ENCODE data around the gene SPEF1. TPM values are rescaled to one million over a fixed set of nuclear protein-coding genes. Genes with fewer than 3 reads are reported as not detected.
"Not testable (repeated sequence)": the region's sequence is repeated elsewhere in the genome, so short reads cannot be mapped to it uniquely, and the experiment has no call there.

SPEF1 gene
- total RNA-seq (under 1 TPM in 1 of 2 experiments, not detected in 1; 0.33 TPM), polyA plus RNA-seq (not detected), total RNA-seq (0 to 0.32 (median 0.13) reads per million in 6 experiments)

GRCh38 chr20:3781153-3781910, at the start of gene SPEF1:
Gene SPEF1, minus strand, starts transcription at chr20:3781448. Its CDS starts 161 bp downstream, at chr20:3781287.
- POLR2A ChIA-PET = interaction anchor here (0.6 to 1.6 kb wide), 4 partner anchors 14 to 114 kb away, joined by 3 to 8 read pairs (median 4); partner anchors contain the start of gene ADISSP
- no peaks in the 10 kb centered on the region for H3K36me3 Mint-ChIP-seq
- no peaks in the 10 kb centered on the region for H3K9me3 Mint-ChIP-seq
- DNase-seq (peak in 5 of 10 donors; percentile 32 to 71 (median 49)), ATAC-seq (peak; percentile 19 to 26)
- peaks cover 24 to 61% (median 50%) of the 10 kb centered on the region in 4 donors for H3K4me1 Mint-ChIP-seq
- peaks cover 0 to 9% (median 0%) of the 10 kb centered on the region in 5 donors for H3K27me3 Mint-ChIP-seq
- peak within 1 kb of the TSS in 9 of 10 donors; percentile 11 to 82 (median 52) for H3K27ac Mint-ChIP-seq
- H3K4me3 Mint-ChIP-seq = peak within 1 kb of the TSS; percentile 0 to 81 (median 65)

GRCh38 chr20:3829891-3830290, 48.6 kb upstream of the SPEF1 start:
- H3K27ac Mint-ChIP-seq = peak overlapping the region in 1 of 10 donors; percentile 41

GRCh38 chr20:3828798-3829197, 47.5 kb upstream of the SPEF1 start:
- H3K4me3 Mint-ChIP-seq = no peak overlapping the region
- no peaks in the 10 kb centered on the region for H3K27me3 Mint-ChIP-seq
- ATAC-seq = no peak
- POLR2A ChIA-PET = no interaction called here
- peaks cover 0 to 9% (median 3%) of the 10 kb centered on the region in 4 donors for H3K4me1 Mint-ChIP-seq
- no peak overlapping the region for H3K27ac Mint-ChIP-seq
- no peak for DNase-seq
- peaks cover 0 to 30% (median under 1%) of the 10 kb centered on the region in 3 donors for H3K36me3 Mint-ChIP-seq
- H3K9me3 Mint-ChIP-seq = no peaks in the 10 kb centered on the region

More at GRCh38 chr20:3829891-3830290, 48.6 kb upstream of the SPEF1 start:
- H3K27me3 Mint-ChIP-seq, H3K9me3 Mint-ChIP-seq, H3K4me1 Mint-ChIP-seq, H3K4me3 Mint-ChIP-seq, ATAC-seq, DNase-seq: not testable (repeated sequence)
- POLR2A ChIA-PET = interaction anchor here (0.6 kb wide), 1 partner anchor 15 kb away, joined by 8 read pairs; no protein-coding TSS in a partner anchor
- H3K36me3 Mint-ChIP-seq = peaks cover 0 to 24% (median 0%) of the 10 kb centered on the region in 3 donors

DNA sequence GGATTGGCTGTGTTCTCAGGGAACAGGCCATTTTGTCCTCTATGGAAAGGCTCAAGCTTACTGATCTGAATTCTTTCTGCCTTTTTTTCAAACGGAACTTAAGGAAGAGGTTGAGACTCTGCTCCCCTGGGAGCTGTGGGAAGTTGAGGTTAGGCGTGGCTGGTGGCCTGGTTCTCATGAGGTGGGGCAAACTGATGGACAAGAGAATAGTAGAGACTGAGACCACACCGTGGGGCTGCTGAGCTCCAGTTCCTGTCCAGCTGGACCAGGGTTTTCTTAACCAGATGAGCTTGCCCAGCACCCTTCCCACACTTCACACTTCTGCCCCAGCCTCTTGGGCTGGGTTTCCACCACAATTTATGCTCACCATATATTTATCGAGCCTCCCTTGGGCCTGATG, 45.2 kb upstream of the SPEF1 start:
- Mint-ChIP-seq H3K27me3 (no peaks in the 10 kb centered on the region), H3K4me3 (no peak overlapping the region), H3K4me1 (peaks cover 2 to 18% (median 8%) of the 10 kb centered on the region in 4 donors), H3K36me3 (peaks cover 0 to 39% (median 4%) of the 10 kb centered on the region in 3 donors), H3K27ac (peak overlapping the region in 2 of 10 donors; percentile 14 to 80), H3K9me3 (no peaks in the 10 kb centered on the region)
- ATAC-seq (no peak), DNase-seq (no peak)
- POLR2A ChIA-PET = interaction anchor here (0.5 to 2.1 kb wide), 5 partner anchors 10 to 40 kb away, joined by 3 to 7 read pairs (median 3); partner anchors contain the start of gene CENPB

GRCh38 chr20:3825526-3825925, 44.3 kb upstream of the SPEF1 start:
- Mint-ChIP-seq H3K27ac (peak overlapping the region in 5 of 10 donors; percentile 17 to 60 (median 28)), H3K4me3 (no peak overlapping the region)
- POLR2A ChIA-PET = no interaction called here

GRCh38 chr20:3823881-3824280, 42.6 kb upstream of the SPEF1 start:
- H3K4me3 Mint-ChIP-seq = no peak overlapping the region
- no peak overlapping the region for H3K27ac Mint-ChIP-seq

More at GRCh38 chr20:3825526-3825925, 44.3 kb upstream of the SPEF1 start:
- H3K36me3 Mint-ChIP-seq = peaks cover 0 to 39% (median 4%) of the 10 kb centered on the region in 3 donors
- H3K4me1 Mint-ChIP-seq = peaks cover 5 to 22% (median 16%) of the 10 kb centered on the region in 4 donors
- ATAC-seq (no peak), DNase-seq (no peak)
- no peaks in the 10 kb centered on the region for H3K9me3 Mint-ChIP-seq
- no peaks in the 10 kb centered on the region for H3K27me3 Mint-ChIP-seq

DNA sequence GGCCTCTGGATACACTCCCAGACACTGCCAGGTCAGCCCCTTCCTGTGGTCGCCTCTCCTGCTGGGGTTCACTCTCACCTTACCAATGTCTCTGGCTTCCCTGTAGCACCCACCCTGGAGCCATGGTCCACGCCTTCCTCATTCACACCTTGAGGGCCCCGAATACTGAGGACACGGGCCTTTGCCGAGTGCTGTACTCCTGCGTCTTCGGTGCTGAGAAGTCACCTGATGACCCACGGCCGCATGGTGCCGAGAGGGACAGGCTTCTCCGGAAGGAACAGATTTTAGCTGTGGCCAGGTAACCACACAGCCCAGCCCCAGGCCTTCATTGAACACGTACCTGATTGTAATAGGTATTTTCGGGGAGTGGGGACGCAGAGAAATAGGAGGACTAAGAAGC, 40.7 kb upstream of the SPEF1 start:
- Mint-ChIP-seq H3K4me1 (peaks cover 12 to 48% (median 41%) of the 10 kb centered on the region in 4 donors), H3K27ac (peak overlapping the region in 8 of 10 donors; percentile 89 to 99 (median 98)), H3K27me3 (no peaks in the 10 kb centered on the region), H3K4me3 (peak overlapping the region; percentile 42 to 95 (median 84)), H3K36me3 (peaks cover 0 to 32% (median 4%) of the 10 kb centered on the region in 3 donors), H3K9me3 (no peaks in the 10 kb centered on the region)
- no peak for DNase-seq
- POLR2A ChIA-PET = interaction anchor here (0.6 to 3.4 kb wide), 5 partner anchors 11 to 1289 kb away, joined by 3 to 65 read pairs (median 5); partner anchors contain the start of gene MAVS
- ATAC-seq = no peak

More at GRCh38 chr20:3823881-3824280, 42.6 kb upstream of the SPEF1 start:
- POLR2A ChIA-PET = interaction anchor here (0.8 to 1.3 kb wide), 2 partner anchors 10 to 25 kb away, joined by 3 read pairs; no protein-coding TSS in a partner anchor
- Mint-ChIP-seq H3K9me3 (no peaks in the 10 kb centered on the region), H3K4me1 (peaks cover 10 to 32% (median 26%) of the 10 kb centered on the region in 4 donors), H3K27me3 (no peaks in the 10 kb centered on the region), H3K36me3 (peaks cover 0 to 38% (median 4%) of the 10 kb centered on the region in 3 donors)
- no peak for DNase-seq
- no peak for ATAC-seq

- peak overlapping the region; percentile 91 to 99 (median 98) for H3K27ac Mint-ChIP-seq
- POLR2A ChIA-PET = interaction anchor here (0.5 to 3.4 kb wide), 17 partner anchors 10 to 876 kb away, joined by 3 to 65 read pairs (median 3); partner anchors contain the start of genes ADISSP and MAVS
- DNase-seq (no peak), ATAC-seq (no peak)
- no peaks in the 10 kb centered on the region for H3K27me3 Mint-ChIP-seq
- peaks cover 15 to 53% (median 47%) of the 10 kb centered on the region in 4 donors for H3K4me1 Mint-ChIP-seq
- peak overlapping the region; percentile 82 to 95 (median 90) for H3K4me3 Mint-ChIP-seq
- peaks cover 0 to 26% (median 4%) of the 10 kb centered on the region in 3 donors for H3K36me3 Mint-ChIP-seq
- H3K9me3 Mint-ChIP-seq = no peaks in the 10 kb centered on the region
Measured at GRCh38 chr20:3820901-3821727, 39.9 kb upstream of the SPEF1 start.

GRCh38 chr20:3820048-3820900, 39.0 kb upstream of the SPEF1 start, which contains the start of gene AP5S1:
Gene AP5S1, plus strand, starts transcription at chr20:3820547. Its CDS starts 1,571 bp downstream, at chr20:3822118.
- H3K9me3 Mint-ChIP-seq = no peaks in the 10 kb centered on the region
- H3K4me3 Mint-ChIP-seq = peak within 1 kb of the TSS; percentile 82 to 95 (median 90)
- no peaks in the 10 kb centered on the region for H3K27me3 Mint-ChIP-seq
- ATAC-seq (peak; percentile 84), DNase-seq (peak; percentile 81 to 99 (median 88))
- peaks cover 0 to 19% (median 4%) of the 10 kb centered on the region in 3 donors for H3K36me3 Mint-ChIP-seq
- POLR2A ChIA-PET = interaction anchor here (0.5 to 3.4 kb wide), 17 partner anchors 9 to 875 kb away, joined by 3 to 65 read pairs (median 3); partner anchors contain the start of genes ADISSP and MAVS
- peak within 1 kb of the TSS; percentile 91 to 99 (median 98) for H3K27ac Mint-ChIP-seq
- H3K4me1 Mint-ChIP-seq = peaks cover 20 to 55% (median 55%) of the 10 kb centered on the region in 4 donors

- peaks cover 0 to 11% (median 4%) of the 10 kb centered on the region in 3 donors for H3K36me3 Mint-ChIP-seq
- peaks cover 21 to 62% (median 60%) of the 10 kb centered on the region in 4 donors for H3K4me1 Mint-ChIP-seq
- peak overlapping the region; percentile 75 to 99 (median 97) for H3K27ac Mint-ChIP-seq
- H3K4me3 Mint-ChIP-seq = peak overlapping the region; percentile 66 to 95 (median 84)
- no peaks in the 10 kb centered on the region for H3K27me3 Mint-ChIP-seq
- DNase-seq (no peak), ATAC-seq (no peak)
- no peaks in the 10 kb centered on the region for H3K9me3 Mint-ChIP-seq
- POLR2A ChIA-PET = interaction anchor here (0.6 to 3.4 kb wide), 10 partner anchors 8 to 1325 kb away, joined by 3 to 65 read pairs (median 4); partner anchors contain the start of gene ADISSP
Measured at GRCh38 chr20:3819411-3820047, 38.3 kb upstream of the SPEF1 start.

All from naive thymus-derived CD8-positive, alpha-beta T cell (primary cell).